Keratinocyte (primary cell): Measurements from ENCODE around the gene YWHAQ. TPM values are rescaled to one million over a fixed set of nuclear protein-coding genes. Genes with fewer than 3 reads are reported as not detected.

ENCODE experiments used
- DNase-seq: peaks from one replicate; pipeline ENCODE4 v3.0.0-alpha.2; 2011; ENCODE audit warnings: low read depth, missing footprints, low spot score
- FAIRE-seq: peaks from 2 replicates; lab custom pipeline; 2011; peaks lifted over from hg19 to GRCh38; lab: Jason Lieb, UNC
- H2AFZ ChIP-seq: 2 replicates; pipeline ENCODE4 v1.6.0; 2012; ENCODE audit warnings: low read length, control low read depth, inconsistent platforms; ENCODE audit not compliant: control insufficient read depth
- H3K27ac ChIP-seq: 2 replicates; pipeline ENCODE4 v1.5.1; 2011; ENCODE audit warnings: low read length; ENCODE audit not compliant: control insufficient read depth, insufficient read depth
- H3K27me3 ChIP-seq: 3 replicates; pipeline ENCODE4 v1.6.0; 2011; ENCODE audit warnings: low read length; ENCODE audit not compliant: control insufficient read depth, insufficient read depth; ENCODE audit errors: extremely low read depth
- H3K36me3 ChIP-seq, 2 experiments: 2 replicates in 1 of 2; 3 replicates in 1 of 2; pipeline ENCODE4 v1.5.1; 2011; ENCODE audit warnings: low read length in 2 of 2, mild to moderate bottlenecking in 1 of 2; ENCODE audit not compliant: control insufficient read depth in 2 of 2, insufficient read depth in 2 of 2; ENCODE audit errors: extremely low read depth in 1 of 2
- H3K4me1 ChIP-seq: 3 replicates; pipeline ENCODE4 v1.5.1; 2011; ENCODE audit warnings: low read length; ENCODE audit not compliant: control insufficient read depth, insufficient read depth; ENCODE audit errors: extremely low read depth
- H3K4me2 ChIP-seq: 3 replicates; pipeline ENCODE4 v1.6.0; 2011; ENCODE audit warnings: low read depth, low read length; ENCODE audit not compliant: control insufficient read depth, insufficient read depth; ENCODE audit errors: extremely low read depth
- H3K4me3 ChIP-seq, 3 experiments: fragments of 200-600 bp in 1 of 3; sonication (generic) in 1 of 3; 2 replicates in 2 of 3; 3 replicates in 1 of 3; pipeline ENCODE4 v1.5.1; 2011 to 2016; ENCODE audit warnings: low read length in 3 of 3, mild to moderate bottlenecking in 3 of 3, control low read depth in 2 of 3, inconsistent platforms in 1 of 3, low read depth in 1 of 3, mixed read lengths in 1 of 3, mixed run types in 1 of 3, moderate library complexity in 1 of 3; ENCODE audit not compliant: control insufficient read depth in 2 of 3, insufficient read depth in 2 of 3; ENCODE audit errors: extremely low read depth in 1 of 3
- H3K79me2 ChIP-seq: 2 replicates; pipeline ENCODE4 v1.6.0; 2012; ENCODE audit warnings: low read length; ENCODE audit not compliant: control insufficient read depth, insufficient read depth
- H3K9ac ChIP-seq: 3 replicates; pipeline ENCODE4 v1.6.0; 2011; ENCODE audit warnings: low read length; ENCODE audit not compliant: control insufficient read depth, insufficient read depth; ENCODE audit errors: extremely low read depth
- H3K9me1 ChIP-seq: 3 replicates; pipeline ENCODE4 v1.6.0; 2011; ENCODE audit warnings: low read length; ENCODE audit not compliant: control insufficient read depth, insufficient read depth; ENCODE audit errors: extremely low read depth
- H3K9me3 ChIP-seq: 2 replicates; pipeline ENCODE4 v1.5.1; 2012; ENCODE audit warnings: low read depth, low read length; ENCODE audit not compliant: control insufficient read depth
- H4K20me1 ChIP-seq: 3 replicates; pipeline ENCODE4 v1.6.0; 2011; ENCODE audit warnings: low read length; ENCODE audit not compliant: control insufficient read depth, insufficient read depth; ENCODE audit errors: extremely low read depth
- EZH2 ChIP-seq: IDR thresholded peaks from one replicate; pipeline ENCODE4 v1.6.1; 2012; ENCODE audit warnings: inconsistent platforms, mild to moderate bottlenecking, low read length, moderate library complexity
- dilution Hi-C: fragments of 300-500 bp; cut with MboI; formaldehyde crosslinking; loops from one replicate; pipeline ENCODE4 v1.7.0; 2020; ENCODE audit warnings: low sequenced_read_pairs; ENCODE audit not compliant: extremely low pct_ligation_motif_present
- polyA plus RNA-seq, 5 experiments: library from polyadenylated mRNA; depleted of rRNA in 3 of 5; stranded (reverse) in 3 of 5; stranded (forward) in 1 of 5; unstranded in 1 of 5; fragments of >200 nt; gene quantifications; 1 replicate in 1 of 5; 2 replicates in 3 of 5; 3 replicates in 1 of 5; pipeline versions ENCODE4 v1.2.1 to v1.2.3, GENCODE V29; 2011 to 2012; ENCODE audit warnings: missing spikeins in 2 of 5, low read depth in 1 of 5, low replicate concordance in 1 of 5
- TF ChIP-seq, protein P1 (sequence below), 3 experiments: IDR thresholded peaks in 1 of 3; conservative IDR thresholded peaks in 1 of 3; optimal IDR thresholded peaks in 1 of 3; 2 replicates in 2 of 3; 3 replicates in 1 of 3; pipeline versions ENCODE3 to v1.5.1; 2011; ENCODE audit warnings: low read length in 3 of 3, mild to moderate bottlenecking in 3 of 3, moderate library complexity in 2 of 3, control low read depth in 1 of 3, inconsistent platforms in 1 of 3; ENCODE audit not compliant: insufficient read depth in 2 of 3; ENCODE audit errors: extremely low read depth in 1 of 3

The YWHAQ gene
- polyA plus RNA-seq, 1 donor (not counting 4 experiments of a cell fraction or from before 2014, with no cell fraction given) = 593 TPM

DNA sequence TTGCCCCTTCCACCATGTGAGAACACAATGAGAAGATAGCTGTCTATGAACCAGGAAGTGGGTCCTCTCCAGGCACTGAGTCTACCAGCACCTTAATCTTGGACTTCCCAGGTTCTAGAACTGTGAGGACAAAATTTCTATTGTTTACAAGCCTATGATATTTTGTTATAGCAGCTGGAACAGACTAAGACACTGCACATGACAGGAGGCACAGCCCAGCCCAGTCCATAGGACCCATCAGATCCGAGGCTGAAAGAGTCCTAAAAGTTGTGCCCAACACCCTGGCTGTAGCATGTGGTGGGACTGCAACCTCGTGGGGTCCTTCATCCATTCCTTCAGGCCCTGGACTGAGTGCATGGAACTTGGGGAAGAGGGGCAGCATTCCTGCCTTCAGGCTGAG, 48.4 kb upstream of the YWHAQ start:
- Histone ChIP-seq H3K4me2 (no peak overlapping the region), H3K9me1 (no peaks in the 10 kb centered on the region), H3K27me3 (no peaks in the 10 kb centered on the region), H3K4me3 (no peak overlapping the region), H3K4me1 (peaks cover 28% of the 10 kb centered on the region), H3K9me3 (no peaks in the 10 kb centered on the region), H2AFZ (no peak overlapping the region), H3K27ac (no peak overlapping the region), H3K9ac (no peak overlapping the region), H3K36me3 (no peaks in the 10 kb centered on the region), H3K79me2 (no peaks in the 10 kb centered on the region), H4K20me1 (no peaks in the 10 kb centered on the region)
- dilution Hi-C loops = no loop called here
- TF ChIP-seq, protein P1, sequence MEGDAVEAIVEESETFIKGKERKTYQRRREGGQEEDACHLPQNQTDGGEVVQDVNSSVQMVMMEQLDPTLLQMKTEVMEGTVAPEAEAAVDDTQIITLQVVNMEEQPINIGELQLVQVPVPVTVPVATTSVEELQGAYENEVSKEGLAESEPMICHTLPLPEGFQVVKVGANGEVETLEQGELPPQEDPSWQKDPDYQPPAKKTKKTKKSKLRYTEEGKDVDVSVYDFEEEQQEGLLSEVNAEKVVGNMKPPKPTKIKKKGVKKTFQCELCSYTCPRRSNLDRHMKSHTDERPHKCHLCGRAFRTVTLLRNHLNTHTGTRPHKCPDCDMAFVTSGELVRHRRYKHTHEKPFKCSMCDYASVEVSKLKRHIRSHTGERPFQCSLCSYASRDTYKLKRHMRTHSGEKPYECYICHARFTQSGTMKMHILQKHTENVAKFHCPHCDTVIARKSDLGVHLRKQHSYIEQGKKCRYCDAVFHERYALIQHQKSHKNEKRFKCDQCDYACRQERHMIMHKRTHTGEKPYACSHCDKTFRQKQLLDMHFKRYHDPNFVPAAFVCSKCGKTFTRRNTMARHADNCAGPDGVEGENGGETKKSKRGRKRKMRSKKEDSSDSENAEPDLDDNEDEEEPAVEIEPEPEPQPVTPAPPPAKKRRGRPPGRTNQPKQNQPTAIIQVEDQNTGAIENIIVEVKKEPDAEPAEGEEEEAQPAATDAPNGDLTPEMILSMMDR (optimal IDR thresholded peaks at IDR 0.05 in 1 of 3, IDR thresholded peaks at IDR 0.05 in 1 of 3, conservative IDR thresholded peaks at IDR 0.05 in 1 of 3; ENCODE audit: extremely low read depth in 1 of 3, insufficient read depth in 2 of 3, low read length in 3 of 3) = no peak
- no peak for TF ChIP-seq EZH2
- DNase-seq (no peak), FAIRE-seq (no peak)

DNA sequence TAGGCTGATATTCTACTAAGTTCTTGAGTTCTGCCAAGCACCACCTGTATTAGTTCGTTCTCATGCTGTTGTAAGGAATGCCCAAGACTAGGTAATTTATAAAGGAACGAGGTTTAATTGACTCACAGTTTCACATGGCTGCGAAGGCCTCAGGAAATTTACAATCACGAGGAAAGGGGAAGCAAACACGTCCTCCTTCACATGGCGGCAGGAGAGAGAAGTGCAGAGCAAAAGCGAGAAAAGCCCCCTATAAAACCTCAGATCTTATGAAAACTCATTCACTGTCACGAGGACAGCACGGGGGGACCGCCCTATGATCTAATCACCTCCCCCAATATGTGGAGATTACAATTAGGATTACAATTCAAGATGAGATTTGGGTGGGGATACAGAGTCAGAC, 47.7 kb upstream of the YWHAQ start:
- Histone ChIP-seq H3K9me3 (no peaks in the 10 kb centered on the region), H3K27ac (no peak overlapping the region), H3K79me2 (no peaks in the 10 kb centered on the region), H3K4me3 (no peak overlapping the region), H4K20me1 (no peaks in the 10 kb centered on the region), H3K4me2 (no peak overlapping the region), H3K36me3 (no peaks in the 10 kb centered on the region), H3K27me3 (no peaks in the 10 kb centered on the region), H3K9me1 (no peaks in the 10 kb centered on the region), H2AFZ (no peak overlapping the region), H3K9ac (no peak overlapping the region), H3K4me1 (peaks cover 28% of the 10 kb centered on the region)
- FAIRE-seq = no peak
- no peak for DNase-seq
- dilution Hi-C loops = no loop called here
- TF ChIP-seq EZH2 = no peak
- TF ChIP-seq, protein P1 (optimal IDR thresholded peaks at IDR 0.05 in 1 of 3, IDR thresholded peaks at IDR 0.05 in 1 of 3, conservative IDR thresholded peaks at IDR 0.05 in 1 of 3; ENCODE audit: extremely low read depth in 1 of 3, insufficient read depth in 2 of 3, low read length in 3 of 3) = no peak
